Smooth muscle cell (in vitro differentiated cells): ENCODE data around the gene IL21. TPM values are rescaled to one million over a fixed set of nuclear protein-coding genes. Genes with fewer than 3 reads are reported as not detected.

Experiments used
- DNase-seq: peaks from one replicate; lab custom pipeline; 2025; ENCODE audit not compliant: unreplicated experiment; lab: John Stamatoyannopoulos, UW
- H2AFZ ChIP-seq: fragments of 200-600 bp; sonication (generic); 2 replicates; pipeline ENCODE4 v1.6.0; 2016; ENCODE audit warnings: antibody characterized with exemption, low read depth, mild to moderate bottlenecking
- H3F3A ChIP-seq: fragments of 200-600 bp; sonication (generic); 2 replicates; pipeline ENCODE4 v1.6.0; 2017; ENCODE audit warnings: antibody characterized with exemption, low read depth
- H3K27ac ChIP-seq: fragments of 200-600 bp; sonication (generic); 2 replicates; pipeline ENCODE4 v1.5.1; 2016; ENCODE audit warnings: low read depth, mild to moderate bottlenecking
- H3K27me3 ChIP-seq: fragments of 200-600 bp; sonication (generic); 2 replicates; pipeline ENCODE4 v1.6.1; 2016; ENCODE audit warnings: low read depth, mild to moderate bottlenecking
- H3K36me3 ChIP-seq: fragments of 200-600 bp; sonication (generic); 2 replicates; pipeline ENCODE4 v1.5.1; 2016; ENCODE audit warnings: low read depth
- H3K4me1 ChIP-seq: fragments of 200-600 bp; sonication (generic); 2 replicates; pipeline ENCODE4 v1.5.1; 2016; ENCODE audit warnings: low read depth
- H3K4me2 ChIP-seq: fragments of 200-600 bp; sonication (generic); 2 replicates; pipeline ENCODE4 v1.6.0; 2016; ENCODE audit warnings: mild to moderate bottlenecking
- H3K4me3 ChIP-seq: fragments of 200-600 bp; sonication (generic); 2 replicates; pipeline ENCODE4 v1.5.1; 2016; ENCODE audit warnings: mild to moderate bottlenecking
- H3K79me2 ChIP-seq: fragments of 200-600 bp; sonication (generic); 2 replicates; pipeline ENCODE4 v1.6.0; 2016; ENCODE audit warnings: low read depth, mild to moderate bottlenecking
- H3K9ac ChIP-seq: fragments of 200-600 bp; sonication (generic); 2 replicates; pipeline ENCODE4 v1.6.0; 2016; ENCODE audit warnings: low read depth
- H3K9me3 ChIP-seq: fragments of 200-600 bp; sonication (generic); replicated peaks from 2 replicates; pipeline ENCODE4 v1.5.1; 2016; ENCODE audit warnings: low read depth
- H4K20me1 ChIP-seq: fragments of 200-600 bp; sonication (generic); 2 replicates; pipeline ENCODE4 v1.6.0; 2016; ENCODE audit warnings: low read depth
- CTCF ChIP-seq: fragments of 200-600 bp; sonication (generic); IDR thresholded peaks from 2 replicates; pipeline ENCODE4 v1.5.1; 2017; ENCODE audit warnings: borderline replicate concordance, mild to moderate bottlenecking, antibody characterized with exemption; ENCODE audit not compliant: insufficient read depth, poor library complexity, severe bottlenecking
- WGBS: methylation state at CpG from one replicate; pipeline ENCODE4 v1.1.7; 2016; ENCODE audit warnings: low lambda C conversion rate; 5-methylcytosine and 5-hydroxymethylcytosine counted together
- polyA plus RNA-seq: library from polyadenylated mRNA; unstranded; fragments of >200 nt; fragmentation: Nextera tagmentation; extraction: Ambion mirVana; gene quantifications from 2 replicates; pipeline ENCODE4 v1.2.1, GENCODE V29; 2016
- total RNA-seq: library from RNA; depleted of rRNA; stranded (reverse); fragments of >200 nt; gene quantifications from 2 replicates; pipeline ENCODE4 v1.2.3, GENCODE V29; 2014

IL21 gene
- total and polyA plus RNA-seq, 2 experiments from 2014 or later, result not detected

- DNase-seq, result no peak
- TF ChIP-seq CTCF, result no peak
- 88% methylated on average over 6 of the region's 6 CpGs for WGBS
- Histone ChIP-seq H3K27me3 (no peaks in the 10 kb centered on the region), H3K36me3 (no peaks in the 10 kb centered on the region), H3K4me3 (no peak overlapping the region), H4K20me1 (no peaks in the 10 kb centered on the region), H3F3A (no peaks in the 10 kb centered on the region), H3K9ac (no peak overlapping the region), H3K9me3 (no peaks in the 10 kb centered on the region), H3K79me2 (no peaks in the 10 kb centered on the region), H3K27ac (no peak overlapping the region), H3K4me1 (no peaks in the 10 kb centered on the region), H3K4me2 (no peak overlapping the region), H2AFZ (no peak overlapping the region)
These were observed 3.8 kb downstream of the IL21 start for GRCh38 chr4:122616915-122617596.

- H3K4me2 ChIP-seq, result no peak overlapping the region
- DNase-seq, result no peak
- H3K9ac ChIP-seq, result no peak overlapping the region
- no peaks in the 10 kb centered on the region for H3K9me3 ChIP-seq
- 89% methylated on average over 1 of the region's 1 CpG for WGBS
- H3K36me3 ChIP-seq, result no peaks in the 10 kb centered on the region
- no peak overlapping the region for H3K4me3 ChIP-seq
- no peaks in the 10 kb centered on the region for H3F3A ChIP-seq
- H3K79me2 ChIP-seq, result no peaks in the 10 kb centered on the region
- H2AFZ ChIP-seq, result no peak overlapping the region
- H3K27me3 ChIP-seq, result no peaks in the 10 kb centered on the region
- TF ChIP-seq CTCF, result no peak
- no peaks in the 10 kb centered on the region for H3K4me1 ChIP-seq
- no peak overlapping the region for H3K27ac ChIP-seq
- no peaks in the 10 kb centered on the region for H4K20me1 ChIP-seq
These were observed 6.2 kb downstream of the IL21 start for GRCh38 chr4:122614621-122615020.

GRCh38 chr4:122612540-122612939, 8.3 kb downstream of the IL21 start:
- Histone ChIP-seq H3K27ac (no peak overlapping the region), H3K4me1 (no peaks in the 10 kb centered on the region), H3K9ac (no peak overlapping the region), H3K4me2 (no peak overlapping the region), H3K79me2 (no peaks in the 10 kb centered on the region), H3K36me3 (no peaks in the 10 kb centered on the region), H3F3A (no peaks in the 10 kb centered on the region), H3K4me3 (no peak overlapping the region), H3K9me3 (no peaks in the 10 kb centered on the region), H3K27me3 (no peaks in the 10 kb centered on the region), H4K20me1 (no peaks in the 10 kb centered on the region), H2AFZ (no peak overlapping the region)
- WGBS, result 62% methylated on average over 3 of the region's 3 CpGs
- TF ChIP-seq CTCF, result no peak
- DNase-seq, result no peak

- Histone ChIP-seq H3K9ac (no peak overlapping the region), H3K9me3 (no peaks in the 10 kb centered on the region), H3K79me2 (no peaks in the 10 kb centered on the region), H3K27me3 (no peaks in the 10 kb centered on the region), H3K4me1 (no peaks in the 10 kb centered on the region), H2AFZ (no peak overlapping the region), H3F3A (no peaks in the 10 kb centered on the region), H4K20me1 (no peaks in the 10 kb centered on the region), H3K36me3 (no peaks in the 10 kb centered on the region), H3K4me3 (no peak overlapping the region), H3K27ac (no peak overlapping the region), H3K4me2 (no peak overlapping the region)
- DNase-seq, result no peak
- 88% methylated on average over 4 of the region's 4 CpGs for WGBS
- TF ChIP-seq CTCF, result no peak
These were observed 14.4 kb downstream of the IL21 start for GRCh38 chr4:122606364-122607043.
